GM12878 (cell line): ENCODE data around the gene ARMC9. TPM values are rescaled to one million over a fixed set of nuclear protein-coding genes. Genes with fewer than 3 reads are reported as not detected.

Experiments
- ATAC-seq: fragments of 200-7000 bp; cut with Tn5 transposase; 3 replicates; pipeline ENCODE4 v1.9.1; 2020; ENCODE audit warnings: mild to moderate bottlenecking, moderate library complexity
- BruUV-seq: library from RNA; stranded (reverse); fragments of 400-500 nt; replicated peaks from 2 replicates; lab custom pipeline; 2021; lab: Mats Ljungman, UMichigan
- CTCF ChIA-PET: fragments of 300-600 bp; sonication (Branson Sonifier 250); formaldehyde crosslinking; extraction: SDS; loops from one replicate; lab custom pipeline; 2021; ENCODE audit warnings: inconsistent platforms; lab: Yijun Ruan, JAX
- POLR2A ChIA-PET: fragments of 350-600 bp; formaldehyde crosslinking; extraction: SDS; loops from one replicate; lab custom pipeline; 2021; ENCODE audit warnings: inconsistent platforms; lab: Charles Lee
- RAD21 ChIA-PET: fragments of 300-600 bp; sonication (Branson Sonifier 250); formaldehyde crosslinking; loops from one replicate; lab custom pipeline; 2023; ENCODE audit warnings: antibody characterized with exemption; ENCODE audit not compliant: unreplicated experiment; lab: Charles Lee
- SMC1A ChIA-PET: fragments of 300-600 bp; sonication (Branson Sonifier 250); formaldehyde crosslinking; loops from one replicate; lab custom pipeline; 2023; ENCODE audit not compliant: unreplicated experiment, uncharacterized antibody; lab: Charles Lee
- DNase-seq: peaks from one replicate; pipeline ENCODE4 v3.0.0-alpha.2; 2011; ENCODE audit warnings: low read depth, low spot score
- FAIRE-seq: peaks from 3 replicates; lab custom pipeline; 2011; peaks lifted over from hg19 to GRCh38; lab: Jason Lieb, UNC
- H2AFZ ChIP-seq: 2 replicates; pipeline ENCODE4 v1.6.0; 2011; ENCODE audit warnings: low read depth, low read length, control low read depth; ENCODE audit not compliant: control insufficient read depth
- H3K27ac ChIP-seq: 2 replicates; pipeline ENCODE4 v1.5.1; 2011; ENCODE audit warnings: control low read depth; ENCODE audit not compliant: control insufficient read depth, insufficient read depth
- H3K27me3 ChIP-seq, 2 experiments: replicated peaks in 1 of 2; 2 replicates each; pipeline versions ENCODE4 v1.6.0 to v1.6.1; 2011; ENCODE audit warnings: low read length in 1 of 2; ENCODE audit not compliant: control insufficient read depth in 2 of 2, insufficient read depth in 2 of 2
- H3K36me3 ChIP-seq, 2 experiments: 2 replicates each; pipeline ENCODE4 v1.5.1; 2011; ENCODE audit warnings: low read length in 1 of 2; ENCODE audit not compliant: control insufficient read depth in 2 of 2, insufficient read depth in 2 of 2
- H3K4me1 ChIP-seq: 2 replicates; pipeline ENCODE4 v1.6.1; 2011; ENCODE audit warnings: mild to moderate bottlenecking, low read length, moderate library complexity, mixed read lengths; ENCODE audit not compliant: control insufficient read depth, insufficient read depth
- H3K4me2 ChIP-seq: 2 replicates; pipeline ENCODE4 v1.6.0; 2011; ENCODE audit warnings: control low read depth; ENCODE audit not compliant: control insufficient read depth, insufficient read depth
- H3K4me3 ChIP-seq: fragments of 200-600 bp; sonication (generic); 2 replicates; pipeline ENCODE4 v1.5.1; 2016
- H3K79me2 ChIP-seq: 2 replicates; pipeline ENCODE4 v1.6.0; 2011; ENCODE audit warnings: low read length; ENCODE audit not compliant: control insufficient read depth, insufficient read depth
- H3K9ac ChIP-seq: 2 replicates; pipeline ENCODE4 v1.8.0; 2011; ENCODE audit warnings: low read length, control low read depth, mixed read lengths; ENCODE audit not compliant: control insufficient read depth, insufficient read depth
- H3K9me3 ChIP-seq: replicated peaks from 3 replicates; pipeline ENCODE4 v1.5.1; 2011; ENCODE audit warnings: mild to moderate bottlenecking, low read length; ENCODE audit not compliant: control insufficient read depth, insufficient read depth
- H4K20me1 ChIP-seq: 2 replicates; pipeline ENCODE4 v1.6.0; 2011; ENCODE audit not compliant: control insufficient read depth, insufficient read depth
- HDAC2 ChIP-seq: fragments of 200-600 bp; sonication (generic); IDR thresholded peaks from 2 replicates; pipeline ENCODE4 v1.6.1; 2017
- NFYB ChIP-seq: IDR thresholded peaks from 2 replicates; pipeline ENCODE4 v1.6.1; 2011; ENCODE audit warnings: low read depth, mild to moderate bottlenecking, low read length, improper control_type of control experiment, moderate library complexity; ENCODE audit not compliant: insufficient read depth
- ZNF24 ChIP-seq: fragments of 450-650 bp; IDR thresholded peaks from 2 replicates; pipeline ENCODE4 v1.6.1; 2017; ENCODE audit warnings: antibody characterized with exemption, mild to moderate bottlenecking
- ZNF622 ChIP-seq: fragments of 450-650 bp; IDR thresholded peaks from 2 replicates; pipeline ENCODE4 v1.6.1; 2017; ENCODE audit warnings: mild to moderate bottlenecking, inconsistent platforms
- WGBS: methylation state at CpG from one replicate; pipeline ENCODE4 v1.1.6; 2016; ENCODE audit warnings: low lambda C conversion rate; ENCODE audit not compliant: insufficient replicate concordance, insufficient coverage; ENCODE audit errors: missing lambda C conversion rate; 5-methylcytosine and 5-hydroxymethylcytosine counted together
- in situ Hi-C: fragments of 300-500 bp; cut with MboI; formaldehyde crosslinking; loops from 9 replicates; pipeline ENCODE4 v1.14.3; 2018; ENCODE audit warnings: mixed read lengths
- intact Hi-C: fragments of 100-400 bp; cut with micrococcal nuclease; formaldehyde crosslinking; loops from one replicate; pipeline ENCODE4 v1.14.2; 2022; ENCODE audit not compliant: unreplicated experiment
- polyA plus RNA-seq, 11 experiments: library from polyadenylated mRNA; depleted of rRNA in 4 of 11; unstranded in 6 of 11; stranded (reverse) in 5 of 11; fragments of >200 nt; fragmentation: Nextera tagmentation in 4 of 11; fragmentation: Illumina TruSeq in 1 of 11; extraction: Ambion mirVana in 4 of 11; extraction: Trizol in 1 of 11; gene quantifications; 1 replicate in 1 of 11; 2 replicates in 10 of 11; pipeline versions ENCODE4 v1.2.1 to v1.2.3, GENCODE V29; 2011 to 2016; ENCODE audit warnings: inconsistent platforms in 2 of 11, missing spikeins in 2 of 11, low read depth in 1 of 11
- total RNA-seq, 4 experiments: library from RNA; depleted of rRNA in 3 of 4; stranded (reverse); fragments of >200 nt in 3 of 4; fragmentation: Illumina TruSeq in 1 of 4; extraction: Trizol in 1 of 4; gene quantifications; 2 replicates each; pipeline versions ENCODE4 v1.2.1 to v1.2.3, GENCODE V29; 2013 to 2021
- TF ChIP-seq, protein P1 (sequence below): IDR thresholded peaks from 2 replicates; pipeline ENCODE4 v1.6.1; 2011; ENCODE audit warnings: borderline replicate concordance, low read depth, mild to moderate bottlenecking, moderate library complexity, mixed read lengths, low read length; ENCODE audit not compliant: insufficient read depth; ENCODE audit errors: extremely low read length
- TF ChIP-seq, protein P2 (sequence below): fragments of 450-650 bp; IDR thresholded peaks from 2 replicates; pipeline ENCODE4 v1.6.1; 2017; ENCODE audit warnings: low read depth, mild to moderate bottlenecking, moderate library complexity

The ARMC9 gene
- total and polyA plus RNA-seq, 10 of the 15 experiments (the other 5 are each of a cell fraction or from before 2014, with no cell fraction given), result 3.8 to 21.8 (median 10.4) TPM

DNA sequence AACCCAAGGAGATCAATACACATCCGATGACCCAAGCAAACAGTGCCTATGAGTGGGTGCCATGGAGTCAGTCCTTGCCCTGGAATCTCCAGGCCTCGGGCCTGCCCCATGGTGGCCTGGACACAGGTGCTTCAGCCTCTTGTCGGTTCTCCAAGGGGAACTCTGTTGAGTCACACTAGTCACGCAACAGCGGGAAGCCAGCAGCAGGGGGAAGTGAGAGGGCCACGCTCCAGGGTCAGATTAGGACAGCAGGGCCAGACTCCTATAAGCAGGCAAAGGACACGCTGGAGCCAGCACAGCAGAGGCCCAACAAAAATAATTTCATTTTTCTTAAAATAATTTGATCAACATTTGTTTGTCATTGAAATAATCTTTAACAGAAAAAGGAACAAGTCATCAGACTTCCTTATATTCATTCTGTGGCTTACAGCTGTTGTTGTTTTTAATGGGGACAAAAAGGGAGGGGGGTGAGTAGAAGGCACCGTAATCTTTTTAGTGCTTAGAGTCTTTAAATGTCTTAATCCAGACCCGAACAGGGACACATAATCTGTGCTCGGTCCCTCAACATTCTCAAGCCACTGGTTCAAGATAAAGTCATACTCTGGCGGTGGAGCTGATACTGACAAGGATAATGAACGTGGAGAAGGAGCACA is 16.4 kb upstream of the ARMC9 start (continued):
- TF ChIP-seq ZNF622, result no peak
- TF ChIP-seq, all 136 proteins: peak for 36

DNA sequence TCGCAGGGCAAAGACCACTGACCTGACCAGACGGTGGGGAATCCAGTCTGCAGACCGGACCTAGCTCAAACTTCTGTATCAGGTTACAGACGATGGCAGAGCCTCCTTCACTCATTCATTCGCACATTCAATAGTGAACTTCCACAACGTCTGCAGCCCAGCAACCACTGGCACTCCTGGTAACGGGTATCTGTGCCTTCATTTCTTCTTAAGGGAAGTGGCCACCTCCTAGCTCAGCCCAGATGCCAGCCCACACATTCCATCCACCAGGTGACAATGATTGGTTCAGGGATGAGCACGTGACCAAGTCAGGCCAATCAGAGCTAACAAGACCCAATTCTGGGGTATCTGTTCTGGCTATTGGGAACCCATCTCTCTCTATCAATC is 15.9 kb upstream of the ARMC9 start:
- CTCF ChIA-PET, result interaction anchor here (0.8 to 1.1 kb wide), 5 partner anchors 8 to 225 kb away, joined by 3 to 4 read pairs (median 3); no protein-coding TSS in a partner anchor
- peak overlapping the region; percentile 81 for H3K27ac ChIP-seq
- no peaks in the 10 kb centered on the region for H3K9me3 ChIP-seq
- RAD21 ChIA-PET, result interaction anchor here (0.9 to 1.0 kb wide), 2 partner anchors 78 to 235 kb away, joined by 3 to 4 read pairs; no protein-coding TSS in a partner anchor
- peak overlapping the region; percentile 17; the same call in 1 of the 2 replicates for H3K4me2 ChIP-seq
- intact Hi-C loops (no loop called here), in situ Hi-C loops (no loop called here)
- BruUV-seq, result no TSS peak
- peaks cover 43% of the 10 kb centered on the region for H3K4me1 ChIP-seq
- peaks cover 2% of the 10 kb centered on the region; the same call in 1 of the 2 replicates for H3K79me2 ChIP-seq
- ATAC-seq, result peak; percentile 9; the same call in 1 of the 3 replicates
- no peak for FAIRE-seq
- H3K4me3 ChIP-seq, result peak overlapping the region; percentile 34; the same call in 1 of the 2 replicates
- H3K27me3 ChIP-seq, result no peaks in the 10 kb centered on the region
- no peaks in the 10 kb centered on the region for H3K36me3 ChIP-seq
- peak overlapping the region; percentile 20; the same call in 1 of the 2 replicates for H2AFZ ChIP-seq
- DNase-seq, result no peak
- 97% methylated on average over 8 of the region's 8 CpGs for WGBS
- POLR2A ChIA-PET, result interaction anchor here (0.7 to 1.0 kb wide), 2 partner anchors 13 to 42 kb away, joined by 3 to 4 read pairs; no protein-coding TSS in a partner anchor
- SMC1A ChIA-PET, result interaction anchor here (0.6 to 1.4 kb wide), 9 partner anchors 9 to 213 kb away, joined by 3 to 8 read pairs (median 3); partner anchors contain the start of gene ARMC9
- TF ChIP-seq, protein P1, sequence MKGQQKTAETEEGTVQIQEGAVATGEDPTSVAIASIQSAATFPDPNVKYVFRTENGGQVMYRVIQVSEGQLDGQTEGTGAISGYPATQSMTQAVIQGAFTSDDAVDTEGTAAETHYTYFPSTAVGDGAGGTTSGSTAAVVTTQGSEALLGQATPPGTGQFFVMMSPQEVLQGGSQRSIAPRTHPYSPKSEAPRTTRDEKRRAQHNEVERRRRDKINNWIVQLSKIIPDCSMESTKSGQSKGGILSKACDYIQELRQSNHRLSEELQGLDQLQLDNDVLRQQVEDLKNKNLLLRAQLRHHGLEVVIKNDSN, result peak; percentile 67
- TF ChIP-seq NFYB (peak; percentile 91), HDAC2 (no peak), ZNF24 (peak; percentile 67; the same call in 1 of the 2 replicates)
- TF ChIP-seq, protein P2, sequence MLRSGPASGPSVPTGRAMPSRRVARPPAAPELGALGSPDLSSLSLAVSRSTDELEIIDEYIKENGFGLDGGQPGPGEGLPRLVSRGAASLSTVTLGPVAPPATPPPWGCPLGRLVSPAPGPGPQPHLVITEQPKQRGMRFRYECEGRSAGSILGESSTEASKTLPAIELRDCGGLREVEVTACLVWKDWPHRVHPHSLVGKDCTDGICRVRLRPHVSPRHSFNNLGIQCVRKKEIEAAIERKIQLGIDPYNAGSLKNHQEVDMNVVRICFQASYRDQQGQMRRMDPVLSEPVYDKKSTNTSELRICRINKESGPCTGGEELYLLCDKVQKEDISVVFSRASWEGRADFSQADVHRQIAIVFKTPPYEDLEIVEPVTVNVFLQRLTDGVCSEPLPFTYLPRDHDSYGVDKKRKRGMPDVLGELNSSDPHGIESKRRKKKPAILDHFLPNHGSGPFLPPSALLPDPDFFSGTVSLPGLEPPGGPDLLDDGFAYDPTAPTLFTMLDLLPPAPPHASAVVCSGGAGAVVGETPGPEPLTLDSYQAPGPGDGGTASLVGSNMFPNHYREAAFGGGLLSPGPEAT, result no peak
- H3K9ac ChIP-seq, result no peak overlapping the region
- H4K20me1 ChIP-seq, result no peaks in the 10 kb centered on the region
